Neural cell (in vitro differentiated cells): ENCODE data around the gene IGSF21. TPM values are rescaled to one million over a fixed set of nuclear protein-coding genes. Genes with fewer than 3 reads are reported as not detected.
A peak's percentile ranks its signal among the peaks of the same experiment; 100 is the strongest.

Experiments
- H2AFZ ChIP-seq: fragments of 200-600, 300-800 bp; sonication (generic), shearing (Covaris generic); 2 replicates; pipeline ENCODE4 v1.6.0; 2014; ENCODE audit warnings: low read depth, mild to moderate bottlenecking, antibody characterized with exemption, low read length, moderate library complexity
- H3F3A ChIP-seq: fragments of 200-600 bp; shearing (Covaris generic); 2 replicates; pipeline ENCODE4 v1.6.1; 2016; ENCODE audit warnings: mild to moderate bottlenecking, moderate library complexity, mixed read lengths, antibody characterized with exemption, low read length; ENCODE audit not compliant: insufficient read depth, poor library complexity, severe bottlenecking
- H3K27ac ChIP-seq: fragments of 200-600, 300-800 bp; sonication (generic), shearing (Covaris generic); 2 replicates; pipeline ENCODE4 v1.5.1; 2014; ENCODE audit warnings: mild to moderate bottlenecking, low read length, moderate library complexity
- H3K27me3 ChIP-seq: fragments of 300-800, 200-600 bp; sonication (generic), shearing (Covaris generic); 2 replicates; pipeline ENCODE4 v1.6.0; 2014; ENCODE audit warnings: mild to moderate bottlenecking, low read depth, low read length, moderate library complexity; ENCODE audit not compliant: insufficient read depth
- H3K36me3 ChIP-seq: fragments of 300-800, 200-600 bp; sonication (generic), shearing (Covaris generic); 2 replicates; pipeline ENCODE4 v1.5.1; 2014; ENCODE audit warnings: mild to moderate bottlenecking, antibody characterized with exemption, low read length, moderate library complexity; ENCODE audit not compliant: insufficient read depth
- H3K4me2 ChIP-seq: fragments of 300-800, 200-600 bp; sonication (generic), shearing (Covaris generic); 2 replicates; pipeline ENCODE4 v1.6.0; 2014; ENCODE audit warnings: mild to moderate bottlenecking, low read length
- H3K4me3 ChIP-seq: fragments of 300-800, 200-600 bp; sonication (generic), shearing (Covaris generic); 2 replicates; pipeline ENCODE4 v1.5.1; 2014; ENCODE audit warnings: mild to moderate bottlenecking, low read length, moderate library complexity
- H3K79me2 ChIP-seq: fragments of 200-600 bp; shearing (Covaris generic); replicated peaks from 2 replicates; pipeline ENCODE4 v1.6.0; 2014; ENCODE audit warnings: mild to moderate bottlenecking, low read length, moderate library complexity; ENCODE audit not compliant: insufficient read depth
- H3K9ac ChIP-seq: fragments of 300-800, 200-600 bp; sonication (generic), shearing (Covaris generic); 2 replicates; pipeline ENCODE4 v1.6.1; 2016; ENCODE audit warnings: mild to moderate bottlenecking, low read length, mixed read lengths
- H3K9me2 ChIP-seq: fragments of 200-600 bp; shearing (Covaris generic); 2 replicates; pipeline ENCODE4 v1.6.1; 2016; ENCODE audit warnings: mild to moderate bottlenecking, low read length, mixed read lengths; ENCODE audit not compliant: insufficient read depth
- H3K9me3 ChIP-seq: fragments of 200-600, 300-800 bp; sonication (generic), shearing (Covaris generic); 2 replicates; pipeline ENCODE4 v1.6.1; 2016; ENCODE audit warnings: mild to moderate bottlenecking, mixed run types, low read length, moderate library complexity, mixed read lengths
- H4K20me1 ChIP-seq: fragments of 200-600 bp; shearing (Covaris generic); 2 replicates; pipeline ENCODE4 v1.6.1; 2016; ENCODE audit warnings: mild to moderate bottlenecking, mixed run types; ENCODE audit not compliant: insufficient read depth
- EP300 ChIP-seq: fragments of 450-650 bp; conservative IDR thresholded peaks from 2 replicates; pipeline ENCODE4 v1.6.1; 2014; ENCODE audit warnings: antibody characterized with exemption, mild to moderate bottlenecking, moderate library complexity; ENCODE audit not compliant: poor library complexity, severe bottlenecking
- EZH2 ChIP-seq: fragments of 200-600, 300-800 bp; shearing (Covaris generic), sonication (generic); IDR thresholded peaks from 2 replicates; pipeline ENCODE4 v1.6.1; 2014; ENCODE audit warnings: antibody characterized with exemption, low read length, borderline replicate concordance, mild to moderate bottlenecking; ENCODE audit not compliant: insufficient read depth, poor library complexity, severe bottlenecking
- MXI1 ChIP-seq: fragments of 450-650 bp; conservative IDR thresholded peaks from 2 replicates; pipeline ENCODE4 v1.6.1; 2014; ENCODE audit warnings: antibody characterized with exemption, mild to moderate bottlenecking; ENCODE audit not compliant: poor library complexity, severe bottlenecking
- POLR2AphosphoS5 ChIP-seq: IDR thresholded peaks from 2 replicates; pipeline ENCODE4 v1.6.1; 2012
- RAD21 ChIP-seq: fragments of 450-650 bp; conservative IDR thresholded peaks from 2 replicates; pipeline ENCODE4 v1.6.1; 2014; ENCODE audit warnings: antibody characterized with exemption, mild to moderate bottlenecking, moderate library complexity
- SMC3 ChIP-seq: fragments of 450-650 bp; conservative IDR thresholded peaks from 2 replicates; pipeline ENCODE4 v1.6.1; 2014; ENCODE audit warnings: antibody characterized with exemption, mild to moderate bottlenecking, moderate library complexity; ENCODE audit not compliant: poor library complexity
- TAF1 ChIP-seq: IDR thresholded peaks from 2 replicates; pipeline ENCODE4 v1.6.1; 2012; ENCODE audit warnings: low read depth
- polyA plus RNA-seq: library from polyadenylated mRNA; depleted of rRNA; stranded (reverse); fragments of >200 nt; gene quantifications from 2 replicates; pipeline ENCODE4 v1.2.3, GENCODE V29; 2014
- TF ChIP-seq, protein P1 (sequence below): IDR thresholded peaks from 2 replicates; pipeline ENCODE4 v1.6.1; 2012; ENCODE audit warnings: borderline replicate concordance
- TF ChIP-seq, protein P2 (sequence below): fragments of 450-650 bp; IDR thresholded peaks from 2 replicates; pipeline ENCODE4 v1.5.1; 2014; ENCODE audit warnings: antibody characterized with exemption, mild to moderate bottlenecking, moderate library complexity; ENCODE audit not compliant: poor library complexity, severe bottlenecking

Gene IGSF21
- polyA plus RNA-seq, 1 donor from 2014 or later, result 2.4 TPM

DNA sequence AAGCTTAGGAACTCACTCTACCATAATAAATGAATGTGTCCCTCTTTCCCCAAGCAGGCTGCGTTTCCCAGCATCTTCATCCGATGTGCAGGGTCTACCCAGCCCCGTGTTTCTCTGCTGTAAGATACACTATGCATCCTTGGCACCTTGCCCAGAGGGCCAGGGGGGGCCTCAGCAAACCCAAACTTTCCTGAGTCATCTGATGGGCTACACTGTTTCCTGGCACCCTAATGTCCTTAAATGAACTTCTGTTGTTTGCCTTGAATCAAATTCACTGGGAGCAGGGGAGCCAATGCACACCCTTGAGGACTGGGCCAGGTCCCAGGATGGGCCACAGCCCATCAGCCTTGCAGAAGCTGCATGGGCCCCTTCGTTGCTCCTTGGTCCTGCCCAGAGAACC, 145.5 kb downstream of the IGSF21 start:
- Histone ChIP-seq H3K9me3 (peaks cover 5% of the 10 kb centered on the region), H3F3A (no peaks in the 10 kb centered on the region), H3K79me2 (no peaks in the 10 kb centered on the region), H3K9ac (no peak overlapping the region), H3K27me3 (no peaks in the 10 kb centered on the region), H4K20me1 (no peaks in the 10 kb centered on the region), H3K9me2 (no peaks in the 10 kb centered on the region), H3K36me3 (no peaks in the 10 kb centered on the region), H3K27ac (no peak overlapping the region), H3K4me2 (no peak overlapping the region), H3K4me3 (no peak overlapping the region), H2AFZ (no peak overlapping the region)
- TF ChIP-seq POLR2AphosphoS5 (no peak), MXI1 (no peak), TAF1 (no peak), EZH2 (no peak), SMC3 (no peak), RAD21 (no peak), EP300 (no peak)
- TF ChIP-seq, protein P1, sequence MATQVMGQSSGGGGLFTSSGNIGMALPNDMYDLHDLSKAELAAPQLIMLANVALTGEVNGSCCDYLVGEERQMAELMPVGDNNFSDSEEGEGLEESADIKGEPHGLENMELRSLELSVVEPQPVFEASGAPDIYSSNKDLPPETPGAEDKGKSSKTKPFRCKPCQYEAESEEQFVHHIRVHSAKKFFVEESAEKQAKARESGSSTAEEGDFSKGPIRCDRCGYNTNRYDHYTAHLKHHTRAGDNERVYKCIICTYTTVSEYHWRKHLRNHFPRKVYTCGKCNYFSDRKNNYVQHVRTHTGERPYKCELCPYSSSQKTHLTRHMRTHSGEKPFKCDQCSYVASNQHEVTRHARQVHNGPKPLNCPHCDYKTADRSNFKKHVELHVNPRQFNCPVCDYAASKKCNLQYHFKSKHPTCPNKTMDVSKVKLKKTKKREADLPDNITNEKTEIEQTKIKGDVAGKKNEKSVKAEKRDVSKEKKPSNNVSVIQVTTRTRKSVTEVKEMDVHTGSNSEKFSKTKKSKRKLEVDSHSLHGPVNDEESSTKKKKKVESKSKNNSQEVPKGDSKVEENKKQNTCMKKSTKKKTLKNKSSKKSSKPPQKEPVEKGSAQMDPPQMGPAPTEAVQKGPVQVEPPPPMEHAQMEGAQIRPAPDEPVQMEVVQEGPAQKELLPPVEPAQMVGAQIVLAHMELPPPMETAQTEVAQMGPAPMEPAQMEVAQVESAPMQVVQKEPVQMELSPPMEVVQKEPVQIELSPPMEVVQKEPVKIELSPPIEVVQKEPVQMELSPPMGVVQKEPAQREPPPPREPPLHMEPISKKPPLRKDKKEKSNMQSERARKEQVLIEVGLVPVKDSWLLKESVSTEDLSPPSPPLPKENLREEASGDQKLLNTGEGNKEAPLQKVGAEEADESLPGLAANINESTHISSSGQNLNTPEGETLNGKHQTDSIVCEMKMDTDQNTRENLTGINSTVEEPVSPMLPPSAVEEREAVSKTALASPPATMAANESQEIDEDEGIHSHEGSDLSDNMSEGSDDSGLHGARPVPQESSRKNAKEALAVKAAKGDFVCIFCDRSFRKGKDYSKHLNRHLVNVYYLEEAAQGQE, result no peak
- TF ChIP-seq, protein P2, sequence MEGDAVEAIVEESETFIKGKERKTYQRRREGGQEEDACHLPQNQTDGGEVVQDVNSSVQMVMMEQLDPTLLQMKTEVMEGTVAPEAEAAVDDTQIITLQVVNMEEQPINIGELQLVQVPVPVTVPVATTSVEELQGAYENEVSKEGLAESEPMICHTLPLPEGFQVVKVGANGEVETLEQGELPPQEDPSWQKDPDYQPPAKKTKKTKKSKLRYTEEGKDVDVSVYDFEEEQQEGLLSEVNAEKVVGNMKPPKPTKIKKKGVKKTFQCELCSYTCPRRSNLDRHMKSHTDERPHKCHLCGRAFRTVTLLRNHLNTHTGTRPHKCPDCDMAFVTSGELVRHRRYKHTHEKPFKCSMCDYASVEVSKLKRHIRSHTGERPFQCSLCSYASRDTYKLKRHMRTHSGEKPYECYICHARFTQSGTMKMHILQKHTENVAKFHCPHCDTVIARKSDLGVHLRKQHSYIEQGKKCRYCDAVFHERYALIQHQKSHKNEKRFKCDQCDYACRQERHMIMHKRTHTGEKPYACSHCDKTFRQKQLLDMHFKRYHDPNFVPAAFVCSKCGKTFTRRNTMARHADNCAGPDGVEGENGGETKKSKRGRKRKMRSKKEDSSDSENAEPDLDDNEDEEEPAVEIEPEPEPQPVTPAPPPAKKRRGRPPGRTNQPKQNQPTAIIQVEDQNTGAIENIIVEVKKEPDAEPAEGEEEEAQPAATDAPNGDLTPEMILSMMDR, result no peak

- no peaks in the 10 kb centered on the region for H3K36me3 ChIP-seq
- H3K79me2 ChIP-seq, result no peaks in the 10 kb centered on the region
- H4K20me1 ChIP-seq, result no peaks in the 10 kb centered on the region
- H3K4me3 ChIP-seq, result no peak overlapping the region
- TF ChIP-seq EP300, result no peak
- TF ChIP-seq, protein P1, result peak; percentile 90
- H3K27me3 ChIP-seq, result no peaks in the 10 kb centered on the region
- no peak overlapping the region for H3K27ac ChIP-seq
- H2AFZ ChIP-seq, result no peak overlapping the region
- no peak overlapping the region for H3K4me2 ChIP-seq
- peaks cover under 1% of the 10 kb centered on the region for H3K9me3 ChIP-seq
- H3K9ac ChIP-seq, result no peak overlapping the region
- no peaks in the 10 kb centered on the region for H3F3A ChIP-seq
- H3K9me2 ChIP-seq, result no peaks in the 10 kb centered on the region
These were observed 149.0 kb downstream of the IGSF21 start for GRCh38 chr1:18256282-18257235.
